ENCODE data around the gene RXRG.

RXRG gene

GRCh38 chr1:165449131-165449530 is 4.2 kb upstream of the RXRG start:
- peak; percentile 53 for DNase-seq

- DNase-seq, result no peak
Measured at GRCh38 chr1:165445388-165445787, 462 bp upstream of the RXRG start.

DNA sequence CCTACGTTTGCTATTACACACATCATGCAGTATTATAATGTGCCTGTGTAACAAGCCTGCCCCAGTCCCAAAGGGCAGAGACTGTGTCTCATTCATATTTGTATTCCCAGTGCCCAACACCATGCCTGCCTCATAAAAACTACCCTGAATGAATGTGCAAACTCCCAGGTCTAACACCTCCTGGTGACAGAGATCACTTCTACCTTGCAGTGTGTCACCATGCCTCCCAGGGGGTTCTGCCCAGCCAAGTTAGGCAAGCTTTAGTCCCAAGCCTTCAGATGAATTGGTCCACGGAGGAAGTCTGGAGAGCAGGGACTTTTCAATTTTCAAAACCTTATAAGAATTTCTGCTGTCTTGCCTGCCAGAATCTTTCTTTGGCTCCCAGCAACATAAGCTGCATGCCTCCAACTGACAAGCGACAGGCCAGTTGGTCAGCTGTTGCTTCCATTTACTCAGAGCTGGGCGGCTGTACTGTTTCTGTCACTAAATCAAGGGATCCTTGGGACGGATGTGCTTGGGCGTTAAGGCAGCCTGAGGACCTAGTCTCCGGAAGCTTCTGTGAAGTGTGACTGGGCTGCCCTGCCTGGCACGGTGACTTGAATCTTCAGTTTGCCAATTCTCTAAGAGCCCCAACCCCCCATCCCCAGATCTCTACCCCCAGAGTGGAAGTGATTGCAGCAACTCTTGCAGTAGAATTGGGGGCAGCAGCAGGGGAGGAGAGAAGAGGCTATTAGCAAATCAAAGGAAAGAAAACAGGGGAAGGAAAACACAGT is 1.2 kb downstream of the RXRG start:
- DNase-seq, result no peak

DNA sequence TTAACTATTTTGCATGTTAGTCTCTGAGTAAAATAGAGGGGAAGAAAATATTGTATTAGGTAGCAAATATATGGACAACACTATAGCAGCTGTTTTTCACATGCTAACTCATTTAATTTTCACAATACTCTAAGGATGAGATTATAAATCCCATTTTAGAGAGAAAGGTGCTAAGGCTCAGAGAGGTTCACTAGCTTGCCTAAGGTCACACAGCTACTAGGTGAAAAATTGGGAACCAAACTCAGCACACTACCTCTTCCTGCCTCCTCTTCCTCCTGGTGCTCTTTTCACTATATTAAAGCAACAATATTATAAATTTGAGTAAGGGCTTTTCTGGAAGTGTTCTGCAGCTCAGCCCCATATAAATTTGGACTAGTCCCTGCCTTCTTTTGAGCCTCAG is 2.3 kb downstream of the RXRG start:
- DNase-seq, result no peak

DNA sequence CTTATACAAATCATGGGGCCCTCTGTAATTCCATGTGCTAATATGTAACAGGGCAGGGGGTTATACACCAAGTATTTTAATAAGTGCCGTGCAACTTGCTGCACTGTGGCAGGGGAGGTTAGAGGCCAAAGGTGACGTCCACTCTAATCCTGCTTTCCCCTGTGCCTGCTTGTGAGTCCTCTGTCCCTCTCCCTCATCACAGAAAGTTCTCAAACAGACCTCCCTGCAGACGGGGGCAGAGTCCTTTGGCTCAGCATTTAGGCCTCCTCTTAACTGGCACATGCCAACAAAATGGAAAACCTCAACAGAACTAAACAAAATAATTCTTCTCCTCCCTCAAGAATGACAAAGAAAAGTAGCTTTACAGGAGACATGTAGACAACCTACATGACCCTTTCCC is 2.9 kb downstream of the RXRG start:
- DNase-seq, result no peak

GRCh38 chr1:165441166-165441880 is 3.6 kb downstream of the RXRG start:
- DNase-seq, result peak; percentile 84

GRCh38 chr1:165439330-165439729 is 5.6 kb downstream of the RXRG start:
- peak; percentile 22 for DNase-seq

DNA sequence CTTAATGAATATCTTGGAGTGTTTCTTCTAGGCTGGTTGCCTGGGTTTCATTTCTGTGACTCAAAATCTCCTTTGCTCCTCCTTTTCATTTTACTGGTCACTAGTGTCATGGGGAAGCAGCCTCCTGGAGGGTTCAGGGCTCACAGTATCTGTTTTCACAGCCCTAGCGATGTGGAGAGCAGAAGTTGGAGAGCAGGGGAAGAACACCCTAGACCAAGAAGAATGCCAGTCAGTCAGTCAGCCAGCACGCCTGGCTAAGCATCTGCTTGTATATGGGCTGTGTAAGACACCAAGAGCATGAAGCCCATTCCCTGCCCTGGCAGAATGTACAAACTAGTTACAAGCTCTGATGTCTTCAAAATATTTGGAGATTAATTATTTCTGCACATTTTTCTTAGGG is 7.9 kb downstream of the RXRG start:
- DNase-seq, result no peak

GRCh38 chr1:165435801-165436200 is 9.1 kb downstream of the RXRG start:
- no peak for DNase-seq

DNA sequence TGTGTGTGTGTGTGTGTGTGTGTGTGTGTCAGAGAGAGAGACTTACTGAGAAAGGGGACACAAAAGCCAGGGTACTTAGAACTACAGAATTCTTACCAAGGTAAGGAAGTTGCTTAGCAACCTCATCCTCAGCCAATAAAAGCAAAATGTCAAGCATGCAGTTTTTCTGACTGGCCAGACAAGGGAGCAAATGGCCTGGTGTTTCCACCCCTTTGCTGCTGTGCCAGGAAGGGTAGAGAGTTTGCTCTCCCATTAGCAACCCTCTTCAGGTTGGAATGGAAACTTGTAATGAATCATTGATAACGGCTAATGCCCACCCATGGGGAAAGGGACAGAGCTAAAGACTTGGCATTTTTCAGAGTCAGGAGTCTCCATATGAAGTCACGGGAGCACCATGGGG is 10.6 kb downstream of the RXRG start:
- DNase-seq, result no peak

GRCh38 chr1:165431079-165431478 is 13.8 kb downstream of the RXRG start:
- DNase-seq, result no peak

GRCh38 chr1:165426745-165427144 is 18.2 kb downstream of the RXRG start:
- DNase-seq, result no peak

- no peak for DNase-seq
Measured at GRCh38 chr1:165425621-165426020, 19.3 kb downstream of the RXRG start.

DNA sequence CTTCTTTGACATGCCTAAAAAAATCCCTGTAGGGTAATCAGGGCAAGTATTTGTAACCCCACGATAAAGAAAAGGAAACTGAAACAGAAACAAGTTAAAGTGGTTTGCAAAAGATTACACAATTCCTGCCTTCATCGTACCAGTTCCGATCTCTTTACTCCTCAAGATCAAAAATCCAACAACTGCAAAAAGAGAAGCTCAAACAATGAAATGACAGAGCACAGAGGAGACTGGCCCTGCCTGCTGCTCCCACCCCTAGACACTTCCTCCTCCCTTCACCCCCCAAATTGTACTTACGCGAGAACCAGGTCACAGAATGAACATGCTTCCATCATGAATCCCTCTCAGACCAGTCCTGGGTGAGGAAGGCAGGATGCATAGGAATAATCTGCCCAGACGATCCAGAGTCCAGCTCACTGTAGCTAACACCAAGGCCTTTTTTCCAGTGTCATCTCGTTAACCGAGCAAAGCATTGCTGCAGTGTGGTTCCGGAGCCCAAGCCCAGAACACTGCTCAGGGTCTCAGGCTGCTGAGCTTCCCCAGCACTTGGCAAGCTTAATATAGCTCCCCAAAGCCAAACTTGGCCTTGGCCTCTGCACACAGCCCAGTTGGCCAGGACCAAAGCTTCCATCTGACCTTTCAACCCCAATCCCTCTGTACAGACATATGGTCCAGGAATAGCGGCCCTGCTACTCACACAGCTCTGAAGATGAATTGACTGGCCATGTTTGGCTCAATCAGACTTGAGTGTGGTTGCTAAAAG is 20.3 kb downstream of the RXRG start:
- no peak for DNase-seq

- DNase-seq, result no peak
Measured at GRCh38 chr1:165423136-165423535, 21.8 kb downstream of the RXRG start.

GRCh38 chr1:165420655-165421054 is 24.3 kb downstream of the RXRG start:
- no peak for DNase-seq

GRCh38 chr1:165419839-165420238 is 25.1 kb downstream of the RXRG start:
- DNase-seq, result no peak

DNA sequence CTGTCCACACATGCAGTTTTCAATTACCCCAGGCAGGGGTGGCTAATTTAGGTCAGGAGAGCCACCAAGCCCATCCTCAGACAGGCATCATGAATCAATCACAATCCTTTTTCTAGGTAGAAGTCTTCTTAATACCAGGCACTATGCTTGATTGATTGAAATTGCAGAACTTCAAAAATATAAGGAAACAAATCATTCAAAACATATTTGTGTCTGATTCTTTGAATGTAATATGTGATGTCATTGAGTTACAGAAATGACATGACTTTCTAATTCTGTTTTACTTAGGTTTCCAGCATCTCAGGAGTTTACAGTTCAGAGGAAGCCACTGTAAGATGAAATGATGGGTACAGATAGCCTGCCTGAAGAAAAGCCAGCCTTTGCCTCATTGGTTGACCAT is 26.7 kb downstream of the RXRG start:
- no peak for DNase-seq

DNA sequence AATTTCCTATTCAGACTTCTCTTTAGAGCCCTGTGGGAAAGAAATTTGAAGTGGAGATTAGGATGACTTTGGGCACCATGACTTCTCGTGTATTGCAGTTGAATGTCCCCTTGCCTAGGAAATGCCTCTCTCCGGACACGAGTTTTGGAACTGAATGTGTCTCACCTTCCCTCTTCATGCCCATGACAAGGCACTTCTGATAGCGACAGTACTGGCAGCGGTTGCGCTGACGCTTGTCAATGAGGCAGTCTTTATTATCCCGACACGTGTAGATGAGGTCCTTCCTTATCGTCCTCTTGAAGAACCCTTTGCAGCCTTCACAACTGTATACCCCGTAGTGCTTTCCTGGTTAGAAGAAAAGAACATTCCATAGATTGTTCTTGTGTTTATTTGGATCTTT is 28.1 kb downstream of the RXRG start:
- DNase-seq, result no peak

GRCh38 chr1:165415068-165415467 is 29.9 kb downstream of the RXRG start:
- DNase-seq, result no peak

GRCh38 chr1:165414620-165415019 is 30.3 kb downstream of the RXRG start:
- no peak for DNase-seq

DNA sequence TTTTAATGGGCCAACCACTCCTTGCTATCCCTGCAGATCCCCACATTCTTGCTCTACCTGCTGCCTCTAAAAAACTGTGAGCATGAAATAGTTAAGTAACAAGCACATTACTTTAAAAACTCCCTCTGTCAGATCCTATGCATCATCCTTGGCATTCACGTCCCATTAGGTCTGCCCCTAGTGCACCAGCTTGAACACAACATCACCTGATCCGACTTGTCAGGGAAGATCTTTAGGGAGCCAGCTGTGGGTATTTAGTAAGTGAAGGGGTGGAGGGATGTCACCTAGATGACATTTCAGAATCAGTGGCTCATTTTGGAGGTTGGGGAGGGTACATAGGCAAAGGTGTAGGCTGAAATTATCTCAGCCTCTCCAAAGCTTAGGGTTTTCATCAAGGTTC is 33.5 kb downstream of the RXRG start:
- no peak for DNase-seq

DNA sequence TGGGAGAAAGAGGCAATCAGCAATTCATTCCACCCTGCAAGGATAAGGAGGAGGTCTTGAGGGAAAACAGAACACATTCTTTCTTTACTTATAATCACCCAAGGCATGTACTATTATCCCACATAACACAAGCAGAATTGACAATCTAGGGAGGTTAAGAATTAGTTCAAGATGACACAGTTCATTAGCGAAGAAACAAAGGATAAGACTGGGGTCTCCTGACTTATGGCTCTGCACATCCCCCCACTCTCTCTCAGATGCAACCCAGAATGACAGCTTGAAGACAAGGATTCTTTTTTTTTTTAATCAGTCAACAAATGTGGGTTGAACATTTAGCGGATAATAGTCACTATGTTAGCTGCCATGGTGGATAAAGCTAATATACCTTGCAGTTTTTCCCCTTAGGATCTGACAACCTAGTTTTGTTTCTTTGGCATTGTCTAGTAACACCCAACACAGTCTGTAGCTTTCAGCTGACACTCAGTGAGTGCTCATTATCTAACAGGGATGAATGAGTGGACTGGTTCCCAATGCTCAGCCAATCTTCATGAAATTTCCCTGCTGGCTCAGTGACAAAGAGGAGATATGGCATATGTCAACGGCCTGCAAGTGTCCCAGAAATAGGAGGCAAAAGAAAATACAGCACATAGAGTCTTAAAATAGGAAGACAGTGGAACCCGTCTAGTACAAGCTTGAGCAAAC is 35.1 kb downstream of the RXRG start:
- DNase-seq, result no peak

Measured in NCI-H524 treated with DMSO at 0.1 percent for 48 hours (cell line).